GM21526 (cell line): ENCODE results near the gene KIF6.

Experiments used
- ATAC-seq: cut with Tn5 transposase; IDR thresholded peaks from one replicate; pipeline ENCODE4 v1.9.1; 2021; ENCODE audit warnings: moderate library complexity; ENCODE audit not compliant: unreplicated experiment, low FRiP score

The KIF6 gene

GRCh38 chr6:39466631-39467030 lies 258.6 kb downstream of the KIF6 start:
- no peak for ATAC-seq

- no peak for ATAC-seq
Observed at GRCh38 chr6:39465539-39465938, 259.7 kb downstream of the KIF6 start.

- ATAC-seq: no peak
Observed at GRCh38 chr6:39464067-39464466, 261.1 kb downstream of the KIF6 start.

GRCh38 chr6:39453956-39454524 lies 271.2 kb downstream of the KIF6 start:
- no peak for ATAC-seq

GRCh38 chr6:39453241-39453640 lies 272.0 kb downstream of the KIF6 start:
- no peak for ATAC-seq

GRCh38 chr6:39452306-39453145 lies 272.7 kb downstream of the KIF6 start:
- ATAC-seq: no peak

GRCh38 chr6:39451831-39452230 lies 273.4 kb downstream of the KIF6 start:
- no peak for ATAC-seq

- no peak for ATAC-seq
Observed at GRCh38 chr6:39449022-39449421, 276.2 kb downstream of the KIF6 start.

GRCh38 chr6:39446909-39447308 lies 278.3 kb downstream of the KIF6 start:
- no peak for ATAC-seq

- ATAC-seq: no peak
Observed at GRCh38 chr6:39445667-39446066, 279.5 kb downstream of the KIF6 start.

- ATAC-seq: no peak
Observed at GRCh38 chr6:39444479-39445019, 280.7 kb downstream of the KIF6 start.

GRCh38 chr6:39441986-39442385 lies 283.2 kb downstream of the KIF6 start:
- ATAC-seq: no peak

- ATAC-seq: no peak
Observed at GRCh38 chr6:39441301-39441700, 283.9 kb downstream of the KIF6 start.

- ATAC-seq: no peak
Observed at GRCh38 chr6:39440039-39440426, 285.2 kb downstream of the KIF6 start.

- ATAC-seq: no peak
Observed at GRCh38 chr6:39439342-39440038, 285.7 kb downstream of the KIF6 start.

GRCh38 chr6:39433630-39434029 lies 291.6 kb downstream of the KIF6 start:
- no peak for ATAC-seq

- ATAC-seq: no peak
Observed at GRCh38 chr6:39432330-39433025, 292.7 kb downstream of the KIF6 start.

- ATAC-seq: no peak
Observed at GRCh38 chr6:39430871-39431523, 294.2 kb downstream of the KIF6 start.

- ATAC-seq: no peak
Observed at GRCh38 chr6:39430446-39430845, 294.8 kb downstream of the KIF6 start.

- ATAC-seq: no peak
Observed at GRCh38 chr6:39428816-39429215, 296.4 kb downstream of the KIF6 start.
